SK-N-SH (cell line): ENCODE data around the gene SETD4. TPM values are rescaled to one million over a fixed set of nuclear protein-coding genes. Genes with fewer than 3 reads are reported as not detected.

ENCODE experiments used
- CTCF ChIA-PET: fragments of 300-600, 350-600 bp; formaldehyde crosslinking; extraction: SDS; loops from one replicate; lab custom pipeline; 2021; lab: Yijun Ruan, JAX
- POLR2A ChIA-PET: fragments of 350-600 bp; sonication (Branson Sonifier 250); formaldehyde crosslinking; extraction: SDS; loops from one replicate; lab custom pipeline; 2020; ENCODE audit warnings: antibody characterized with exemption, inconsistent platforms; lab: Yijun Ruan, JAX
- DNase-seq: peaks from one replicate; pipeline ENCODE4 v3.0.0; 2012
- H2AFZ ChIP-seq: fragments of 200-600 bp; sonication (generic); 2 replicates; pipeline ENCODE4 v1.8.1; 2016; ENCODE audit warnings: antibody characterized with exemption, mild to moderate bottlenecking, low read depth
- H3F3A ChIP-seq: fragments of 200-600 bp; sonication (generic); replicated peaks from 2 replicates; pipeline ENCODE3; 2016; ENCODE audit warnings: antibody characterized with exemption, mild to moderate bottlenecking; ENCODE audit not compliant: insufficient read depth
- H3K27ac ChIP-seq, 2 experiments: fragments of 200-500 bp in 1 of 2; fragments of 200-600 bp in 1 of 2; sonication (Bioruptor generic) in 1 of 2; sonication (generic), shearing (Covaris generic) in 1 of 2; 2 replicates each; pipeline versions ENCODE4 v1.5.1 to v1.6.1; 2014 to 2016; ENCODE audit warnings: low read depth in 2 of 2, inconsistent platforms in 1 of 2, low read length in 1 of 2, mild to moderate bottlenecking in 1 of 2, mixed read lengths in 1 of 2
- H3K27me3 ChIP-seq: fragments of 200-600 bp; sonication (generic), shearing (Covaris generic); 2 replicates; pipeline ENCODE4 v1.6.1; 2016; ENCODE audit warnings: mixed run types; ENCODE audit not compliant: insufficient read depth
- H3K36me3 ChIP-seq, 2 experiments: fragments of 200-500 bp in 1 of 2; fragments of 200-600 bp in 1 of 2; sonication (Bioruptor generic) in 1 of 2; sonication (generic) in 1 of 2; replicated peaks in 1 of 2; 2 replicates each; pipeline versions ENCODE3 to v1.5.1; 2014 to 2016; ENCODE audit warnings: low read length in 1 of 2, mild to moderate bottlenecking in 1 of 2; ENCODE audit not compliant: insufficient read depth in 2 of 2, control insufficient read depth in 1 of 2
- H3K4me1 ChIP-seq, 2 experiments: fragments of 200-500 bp in 1 of 2; fragments of 200-600 bp in 1 of 2; sonication (Bioruptor generic) in 1 of 2; sonication (generic), shearing (Covaris generic) in 1 of 2; 2 replicates each; pipeline versions ENCODE4 v1.5.1 to v1.6.1; 2014 to 2016; ENCODE audit warnings: low read depth in 1 of 2, low read length in 1 of 2, mixed run types in 1 of 2; ENCODE audit not compliant: insufficient read depth in 2 of 2, control insufficient read depth in 1 of 2
- H3K4me2 ChIP-seq: fragments of 200-600 bp; sonication (generic), shearing (Covaris generic); 2 replicates; pipeline ENCODE4 v1.6.1; 2017; ENCODE audit warnings: mixed run types
- H3K4me3 ChIP-seq, 2 experiments: fragments of 200-500 bp in 1 of 2; fragments of 200-600 bp in 1 of 2; sonication (Bioruptor generic) in 1 of 2; sonication (generic), shearing (Covaris generic) in 1 of 2; 2 replicates each; pipeline versions ENCODE4 v1.5.1 to v1.8.1; 2014 to 2016; ENCODE audit warnings: low read depth in 2 of 2, inconsistent platforms in 1 of 2, low read length in 1 of 2, mild to moderate bottlenecking in 1 of 2, mixed read lengths in 1 of 2, moderate library complexity in 1 of 2
- H3K79me2 ChIP-seq: fragments of 200-600 bp; sonication (generic); 2 replicates; pipeline ENCODE4 v1.8.1; 2017; ENCODE audit warnings: mild to moderate bottlenecking; ENCODE audit not compliant: insufficient read depth
- H3K9ac ChIP-seq: fragments of 200-600 bp; sonication (generic); 2 replicates; pipeline ENCODE4 v1.6.1; 2017; ENCODE audit warnings: mixed run types
- H3K9me2 ChIP-seq: fragments of 200-600 bp; sonication (generic); 2 replicates; pipeline ENCODE4 v1.6.1; 2017; ENCODE audit warnings: mixed run types
- H3K9me3 ChIP-seq: fragments of 200-600 bp; sonication (generic); 2 replicates; pipeline ENCODE4 v1.6.1; 2017; ENCODE audit warnings: mixed run types, mild to moderate bottlenecking, moderate library complexity
- H4K20me1 ChIP-seq: fragments of 200-600 bp; sonication (generic); 2 replicates; pipeline ENCODE4 v1.6.1; 2017; ENCODE audit warnings: mild to moderate bottlenecking, mixed run types; ENCODE audit not compliant: insufficient read depth
- ELF1 ChIP-seq: IDR thresholded peaks from 2 replicates; pipeline ENCODE4 v1.4.0; 2012
- FOXM1 ChIP-seq: IDR thresholded peaks from 2 replicates; pipeline ENCODE4 v1.4.0; 2012; ENCODE audit warnings: low read depth, mild to moderate bottlenecking
- GATA2 ChIP-seq: sonication (generic); formaldehyde crosslinking; IDR thresholded peaks from 2 replicates; pipeline ENCODE4 v1.5.0; 2020; ENCODE audit warnings: mild to moderate bottlenecking, missing genetic modification reagents
- MEF2A ChIP-seq: IDR thresholded peaks from 2 replicates; pipeline ENCODE4 v1.4.0; 2012; ENCODE audit warnings: low read depth, borderline replicate concordance
- NRF1 ChIP-seq: IDR thresholded peaks from 2 replicates; pipeline ENCODE4 v1.6.1; 2012; ENCODE audit warnings: low read depth, mild to moderate bottlenecking, low read length
- POLR2AphosphoS5 ChIP-seq: IDR thresholded peaks from 2 replicates; pipeline ENCODE4 v1.6.1; 2012; ENCODE audit warnings: low read depth, low read length
- RAD21 ChIP-seq: IDR thresholded peaks from 2 replicates; pipeline ENCODE4 v1.6.1; 2012; ENCODE audit warnings: mild to moderate bottlenecking, low read length
- REST ChIP-seq: IDR thresholded peaks from 2 replicates; pipeline ENCODE4 v1.6.1; 2012; ENCODE audit warnings: mild to moderate bottlenecking, low read depth, low read length, moderate library complexity
- RFX5 ChIP-seq: IDR thresholded peaks from 2 replicates; pipeline ENCODE4 v1.6.1; 2012; ENCODE audit warnings: mild to moderate bottlenecking, improper control_type of control experiment, low read length
- RXRA ChIP-seq: IDR thresholded peaks from 2 replicates; pipeline ENCODE4 v1.4.0; 2012; ENCODE audit warnings: low read depth, mild to moderate bottlenecking, borderline replicate concordance
- SMC3 ChIP-seq: IDR thresholded peaks from 2 replicates; pipeline ENCODE4 v1.6.1; 2012; ENCODE audit warnings: low read depth, low read length, improper control_type of control experiment
- TCF12 ChIP-seq: IDR thresholded peaks from 2 replicates; pipeline ENCODE4 v1.4.0; 2012
- TEAD4 ChIP-seq: IDR thresholded peaks from 2 replicates; pipeline ENCODE4 v1.4.0; 2012; ENCODE audit warnings: mild to moderate bottlenecking, borderline replicate concordance; ENCODE audit not compliant: insufficient read depth
- ZBTB33 ChIP-seq: IDR thresholded peaks from 2 replicates; pipeline ENCODE4 v1.4.0; 2012; ENCODE audit warnings: low read depth, borderline replicate concordance
- WGBS: methylation state at CpG from one replicate; pipeline ENCODE4 v1.1.6; 2017; ENCODE audit warnings: low lambda C conversion rate; 5-methylcytosine and 5-hydroxymethylcytosine counted together
- polyA plus RNA-seq, 3 experiments: library from polyadenylated mRNA; depleted of rRNA; stranded (reverse); fragments of >200 nt; gene quantifications; 2 replicates each; pipeline ENCODE4 v1.2.3, GENCODE V29; 2012
- TF ChIP-seq, protein P1 (sequence below): fragments of 150-350 bp; IDR thresholded peaks from 2 replicates; pipeline ENCODE4 v1.6.1; 2016; ENCODE audit warnings: mild to moderate bottlenecking, low read depth, low read length
- TF ChIP-seq, protein P2 (sequence below): IDR thresholded peaks from 2 replicates; pipeline ENCODE4 v1.4.0; 2012; ENCODE audit warnings: low read depth

The SETD4 gene
- polyA plus RNA-seq, 1 of the 3 experiments (the other 2 are of a cell fraction) = 15.9 TPM

DNA sequence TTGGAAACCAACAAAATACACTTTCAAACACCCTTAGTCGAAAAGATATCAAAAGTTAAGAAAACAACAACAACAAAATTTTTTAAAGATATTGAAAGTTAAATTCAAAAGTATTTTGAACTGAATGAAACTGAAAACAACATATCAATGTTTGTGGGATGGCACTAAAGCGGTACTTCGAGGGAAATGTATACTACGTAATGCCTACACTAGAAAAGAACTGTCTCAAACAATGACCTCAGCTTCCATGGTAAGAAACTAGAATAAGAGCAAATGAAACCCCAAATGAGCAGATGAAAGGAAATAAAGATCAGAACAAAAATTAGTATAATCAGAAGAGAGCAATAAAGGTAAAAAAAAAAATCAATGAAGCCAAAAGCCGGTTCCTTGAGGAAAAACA, 15.6 kb upstream of the SETD4 start:
- CTCF ChIA-PET = no interaction called here
- Histone ChIP-seq H3K9ac (no peak overlapping the region), H3K79me2 (0 out of 2 replicates have a peak, but pooled peaks cover 4% of the 10 kb centered on the region), H3K9me3 (no peaks in the 10 kb centered on the region), H3K4me3 (no peak overlapping the region), H3K4me1 (peaks cover 0 to 15% of the 10 kb centered on the region in 2 experiments; a peak in 1 of 4 replicates), H3K27ac (no peak overlapping the region), H2AFZ (no peak overlapping the region)
- no peak for DNase-seq
- TF ChIP-seq TEAD4 = no peak
- TF ChIP-seq, protein P1, sequence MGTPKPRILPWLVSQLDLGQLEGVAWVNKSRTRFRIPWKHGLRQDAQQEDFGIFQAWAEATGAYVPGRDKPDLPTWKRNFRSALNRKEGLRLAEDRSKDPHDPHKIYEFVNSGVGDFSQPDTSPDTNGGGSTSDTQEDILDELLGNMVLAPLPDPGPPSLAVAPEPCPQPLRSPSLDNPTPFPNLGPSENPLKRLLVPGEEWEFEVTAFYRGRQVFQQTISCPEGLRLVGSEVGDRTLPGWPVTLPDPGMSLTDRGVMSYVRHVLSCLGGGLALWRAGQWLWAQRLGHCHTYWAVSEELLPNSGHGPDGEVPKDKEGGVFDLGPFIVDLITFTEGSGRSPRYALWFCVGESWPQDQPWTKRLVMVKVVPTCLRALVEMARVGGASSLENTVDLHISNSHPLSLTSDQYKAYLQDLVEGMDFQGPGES = no peak
- no peak for TF ChIP-seq ELF1
- TF ChIP-seq TCF12 = no peak
- no peak for TF ChIP-seq POLR2AphosphoS5
- no peak for TF ChIP-seq RAD21
- TF ChIP-seq, protein P2, sequence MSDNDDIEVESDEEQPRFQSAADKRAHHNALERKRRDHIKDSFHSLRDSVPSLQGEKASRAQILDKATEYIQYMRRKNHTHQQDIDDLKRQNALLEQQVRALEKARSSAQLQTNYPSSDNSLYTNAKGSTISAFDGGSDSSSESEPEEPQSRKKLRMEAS = no peak
- TF ChIP-seq REST = no peak
- no peak for TF ChIP-seq FOXM1
- TF ChIP-seq MEF2A = no peak
- TF ChIP-seq RFX5 = no peak
- no peak for TF ChIP-seq SMC3
- no peak for TF ChIP-seq GATA2
- no peak for TF ChIP-seq RXRA
- TF ChIP-seq ZBTB33 = no peak
- TF ChIP-seq NRF1 = no peak
- TF ChIP-seq, all 33 proteins: peak for 0
- no peaks in the 10 kb centered on the region for H4K20me1 ChIP-seq
- no peaks in the 10 kb centered on the region for H3K27me3 ChIP-seq
- POLR2A ChIA-PET = no interaction called here
- H3F3A ChIP-seq = no peaks in the 10 kb centered on the region
- peaks cover 8 to 14% of the 10 kb centered on the region in 2 experiments for H3K36me3 ChIP-seq
- no peaks in the 10 kb centered on the region for H3K9me2 ChIP-seq
- 94% methylated on average over 5 of the region's 5 CpGs for WGBS
- H3K4me2 ChIP-seq = no peak overlapping the region
